BE2C (cell line): ENCODE data around the gene PIK3R6. TPM values are rescaled to one million over a fixed set of nuclear protein-coding genes. Genes with fewer than 3 reads are reported as not detected.

Source experiments
- DNase-seq: peaks from one replicate; pipeline ENCODE4 v3.0.0-alpha.2; 2020
- H3K27me3 ChIP-seq: fragments of 250-450 bp; sonication (Bioruptor Pico); 2 replicates; pipeline ENCODE4 v1.5.1; 2020; ENCODE audit warnings: mild to moderate bottlenecking
- H3K36me3 ChIP-seq: fragments of 250-450 bp; sonication (Bioruptor Pico); 2 replicates; pipeline ENCODE4 v1.5.1; 2020; ENCODE audit warnings: mild to moderate bottlenecking
- H3K4me1 ChIP-seq: fragments of 250-450 bp; sonication (Bioruptor Pico); 2 replicates; pipeline ENCODE4 v1.5.1; 2020
- H3K4me3 ChIP-seq: 2 replicates; pipeline ENCODE4 v1.5.1; 2011; ENCODE audit warnings: low read depth, low read length
- H3K9me3 ChIP-seq: fragments of 250-450 bp; sonication (Bioruptor Pico); 2 replicates; pipeline ENCODE4 v1.5.1; 2020
- polyA plus RNA-seq: library from polyadenylated mRNA; unstranded; fragments of >200 nt; gene quantifications from one replicate; pipeline ENCODE4 v1.2.1, GENCODE V29; 2012; ENCODE audit warnings: low read depth, missing spikeins; ENCODE audit not compliant: insufficient read length, insufficient read depth
- TF ChIP-seq, protein P1 (sequence below): IDR thresholded peaks from 2 replicates; pipeline ENCODE4 v1.5.1; 2012; ENCODE audit warnings: mild to moderate bottlenecking, low read depth, low read length

Gene PIK3R6
- polyA plus RNA-seq = not detected

GRCh38 chr17:8867361-8867981 lies at the start of gene PIK3R6:
Gene PIK3R6 (minus strand): TSS chr17:8867674. CDS start chr17:8849794, 17,880 bp downstream.
- DNase-seq = no peak
- no peaks in the 10 kb centered on the region for H3K27me3 ChIP-seq
- TF ChIP-seq, protein P1, sequence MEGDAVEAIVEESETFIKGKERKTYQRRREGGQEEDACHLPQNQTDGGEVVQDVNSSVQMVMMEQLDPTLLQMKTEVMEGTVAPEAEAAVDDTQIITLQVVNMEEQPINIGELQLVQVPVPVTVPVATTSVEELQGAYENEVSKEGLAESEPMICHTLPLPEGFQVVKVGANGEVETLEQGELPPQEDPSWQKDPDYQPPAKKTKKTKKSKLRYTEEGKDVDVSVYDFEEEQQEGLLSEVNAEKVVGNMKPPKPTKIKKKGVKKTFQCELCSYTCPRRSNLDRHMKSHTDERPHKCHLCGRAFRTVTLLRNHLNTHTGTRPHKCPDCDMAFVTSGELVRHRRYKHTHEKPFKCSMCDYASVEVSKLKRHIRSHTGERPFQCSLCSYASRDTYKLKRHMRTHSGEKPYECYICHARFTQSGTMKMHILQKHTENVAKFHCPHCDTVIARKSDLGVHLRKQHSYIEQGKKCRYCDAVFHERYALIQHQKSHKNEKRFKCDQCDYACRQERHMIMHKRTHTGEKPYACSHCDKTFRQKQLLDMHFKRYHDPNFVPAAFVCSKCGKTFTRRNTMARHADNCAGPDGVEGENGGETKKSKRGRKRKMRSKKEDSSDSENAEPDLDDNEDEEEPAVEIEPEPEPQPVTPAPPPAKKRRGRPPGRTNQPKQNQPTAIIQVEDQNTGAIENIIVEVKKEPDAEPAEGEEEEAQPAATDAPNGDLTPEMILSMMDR = no peak
- H3K4me1 ChIP-seq = no peaks in the 10 kb centered on the region
- H3K9me3 ChIP-seq = no peaks in the 10 kb centered on the region
- H3K36me3 ChIP-seq = no peaks in the 10 kb centered on the region
- no peak within 1 kb of the TSS for H3K4me3 ChIP-seq

GRCh38 chr17:8916466-8916865 lies 49.0 kb upstream of the PIK3R6 start:
- no peaks in the 10 kb centered on the region for H3K4me1 ChIP-seq

DNA sequence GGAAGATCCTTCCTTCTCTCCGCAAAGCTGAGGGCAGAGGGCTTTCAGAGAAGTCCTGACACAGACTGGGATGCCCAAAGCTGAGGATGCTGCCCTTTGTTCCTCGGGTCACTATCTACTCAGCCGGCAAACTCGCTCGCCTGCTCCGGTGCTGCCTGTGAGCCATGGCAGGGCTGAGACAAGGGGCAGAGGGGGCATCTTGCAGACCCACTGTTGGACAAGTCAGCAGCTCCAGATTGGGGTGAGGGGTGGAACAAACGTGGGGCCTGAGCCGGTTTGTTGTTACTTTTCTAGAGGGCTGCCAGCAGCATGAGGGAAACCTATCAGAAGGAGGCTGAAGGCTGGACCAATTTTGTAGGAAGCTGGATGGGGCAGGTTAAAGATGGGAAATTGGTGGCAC lies 47.1 kb upstream of the PIK3R6 start:
- Histone ChIP-seq H3K4me1 (no peaks in the 10 kb centered on the region), H3K36me3 (no peaks in the 10 kb centered on the region), H3K4me3 (no peak overlapping the region), H3K27me3 (no peaks in the 10 kb centered on the region), H3K9me3 (no peaks in the 10 kb centered on the region)
- TF ChIP-seq, protein P1 = no peak
- no peak for DNase-seq

More at GRCh38 chr17:8916466-8916865, 49.0 kb upstream of the PIK3R6 start:
- no peak for DNase-seq
- no peaks in the 10 kb centered on the region for H3K9me3 ChIP-seq
- TF ChIP-seq, protein P1 = no peak
- H3K4me3 ChIP-seq = no peak overlapping the region
- H3K27me3 ChIP-seq = no peaks in the 10 kb centered on the region
- no peaks in the 10 kb centered on the region for H3K36me3 ChIP-seq

GRCh38 chr17:8913879-8914278 lies 46.4 kb upstream of the PIK3R6 start:
- no peak overlapping the region for H3K4me3 ChIP-seq
- no peaks in the 10 kb centered on the region for H3K27me3 ChIP-seq
- no peaks in the 10 kb centered on the region for H3K4me1 ChIP-seq
- TF ChIP-seq, protein P1 = no peak
- no peak for DNase-seq
- no peaks in the 10 kb centered on the region for H3K36me3 ChIP-seq
- H3K9me3 ChIP-seq = no peaks in the 10 kb centered on the region

DNA sequence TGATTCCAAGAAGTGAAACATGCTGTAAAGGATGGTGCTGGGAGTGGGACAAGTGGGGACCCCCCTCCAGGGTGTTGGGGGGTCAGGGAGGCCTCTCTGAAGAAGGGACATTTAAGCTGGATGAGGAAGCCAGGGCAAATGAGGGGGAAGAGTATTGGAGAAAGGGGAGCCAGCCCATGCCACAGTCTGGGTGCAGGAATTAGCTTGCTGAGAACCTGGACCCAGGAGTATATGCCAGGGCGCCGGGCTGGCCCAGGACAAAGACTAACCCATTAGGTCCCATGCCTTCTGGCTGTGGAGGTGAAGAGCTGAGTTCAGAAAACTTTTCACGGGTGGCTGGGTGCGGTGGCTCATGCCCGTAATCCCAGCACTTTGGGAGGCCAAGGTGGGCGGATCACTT lies 45.6 kb upstream of the PIK3R6 start:
- Histone ChIP-seq H3K27me3 (no peaks in the 10 kb centered on the region), H3K4me3 (no peak overlapping the region), H3K36me3 (no peaks in the 10 kb centered on the region), H3K9me3 (no peaks in the 10 kb centered on the region), H3K4me1 (no peaks in the 10 kb centered on the region)
- no peak for DNase-seq
- TF ChIP-seq, protein P1 = no peak
